Measurements from ENCODE around the gene ERMP1. TPM values are rescaled to one million over a fixed set of nuclear protein-coding genes. Genes with fewer than 3 reads are reported as not detected.

ERMP1 gene
- total and polyA plus RNA-seq, 2 of the 8 experiments (the other 6 are each of a cell fraction or from before 2014, with no cell fraction given) = 12.8 to 16.7 TPM

DNA sequence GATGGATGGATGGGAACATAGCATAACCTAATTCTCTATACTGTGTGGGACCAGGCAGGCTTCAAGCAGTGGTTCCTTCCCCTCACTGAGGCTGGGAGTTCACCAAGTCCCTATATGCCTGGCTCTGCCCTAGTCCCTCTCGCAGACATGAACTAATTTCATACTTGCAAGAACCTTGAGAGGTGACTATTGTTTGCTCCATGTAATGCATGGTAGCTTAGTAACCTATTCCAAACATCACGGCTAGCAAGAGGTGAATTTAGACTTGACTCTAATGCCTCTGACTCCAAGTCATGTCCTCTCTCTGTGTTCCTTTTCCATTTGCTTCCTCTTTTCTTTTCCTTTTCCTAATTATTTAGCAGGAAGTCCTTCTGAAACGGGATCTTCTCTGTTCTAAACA is 25.9 kb upstream of the ERMP1 start:
- WGBS, 2 experiments (ENCODE audit: extremely low coverage in 1 of 2, insufficient coverage in 1 of 2, insufficient read length in 1 of 2, insufficient replicate concordance in 2 of 2, low coverage in 1 of 2, low lambda C conversion rate in 2 of 2, missing lambda C conversion rate in 1 of 2) = 82% methylated on average over 3 of the region's 3 CpGs; no CpG with 5 or more reads in 1 of the 2 experiments
- Histone ChIP-seq H2BK12ac (ENCODE audit: low read depth, low read length) (no peak overlapping the region), H2AK5ac (ENCODE audit: low read depth, low read length) (no peak overlapping the region), H3K9ac (replicated peaks in 1 of 4; ENCODE audit: extremely low read depth in 1 of 4, low read depth in 3 of 4, low read length in 3 of 4) (no peak overlapping the region), H3K27ac (ENCODE audit: low read depth, low read length) (no peak overlapping the region), H3K36me3 (ENCODE audit: control insufficient read depth in 2 of 4, insufficient read depth in 4 of 4, low read length in 3 of 4) (no peaks in the 10 kb centered on the region), H4K20me1 (replicated peaks in 1 of 2; ENCODE audit: control insufficient read depth in 1 of 2, insufficient read depth in 2 of 2, low read length in 2 of 2) (no peaks in the 10 kb centered on the region), H2BK20ac (ENCODE audit: low read length) (no peak overlapping the region), H3K18ac (ENCODE audit: extremely low read depth, low read length) (no peak overlapping the region), H3K23me2 (ENCODE audit: low read depth, low read length) (no peaks in the 10 kb centered on the region), H2AFZ (ENCODE audit: low read length) (no peak overlapping the region), H3K79me2 (ENCODE audit: control insufficient read depth in 1 of 2, insufficient read depth in 2 of 2, low read length in 2 of 2) (no peaks in the 10 kb centered on the region), H3K79me1 (ENCODE audit: low read depth, low read length) (no peaks in the 10 kb centered on the region), H3K4me2 (ENCODE audit: insufficient read depth in 1 of 2, low read depth in 2 of 2, low read length in 2 of 2) (no peak overlapping the region), H3K4ac (replicated peaks; ENCODE audit: insufficient read length, low read depth, low read length) (no peak overlapping the region), H4K5ac (ENCODE audit: insufficient read length, low read depth, low read length) (no peak overlapping the region), H2BK120ac (replicated peaks; ENCODE audit: low read depth, low read length) (no peak overlapping the region), H3K27me3 (replicated peaks in 1 of 4; ENCODE audit: control insufficient read depth in 3 of 4, extremely low read depth in 1 of 4, insufficient read depth in 3 of 4, low read length in 3 of 4) (no peaks in the 10 kb centered on the region), H3K4me3 (ENCODE audit: extremely low read depth in 1 of 4, insufficient read depth in 2 of 4, low read depth in 3 of 4, low read length in 4 of 4) (no peak overlapping the region), H3K14ac (ENCODE audit: insufficient read length) (no peak overlapping the region), H4K8ac (ENCODE audit: extremely low read depth, insufficient read depth, low read length) (no peak overlapping the region), H2BK5ac (ENCODE audit: low read depth, low read length) (no peak overlapping the region), H3K9me3 (ENCODE audit: insufficient read depth in 2 of 2, low read depth in 1 of 2, low read length in 1 of 2) (no peaks in the 10 kb centered on the region), H3K23ac (ENCODE audit: insufficient read length) (no peak overlapping the region), H4K91ac (replicated peaks; ENCODE audit: insufficient read length, low read length) (no peak overlapping the region), H3K4me1 (replicated peaks in 1 of 4; ENCODE audit: control insufficient read depth in 3 of 4, insufficient read depth in 4 of 4, low read length in 3 of 4) (no peaks in the 10 kb centered on the region), H2BK15ac (ENCODE audit: low read length) (no peak overlapping the region), H3K56ac (replicated peaks; ENCODE audit: insufficient read length, low read depth, low read length) (no peak overlapping the region)
- ChIA-PET POLR2A (ENCODE audit: partially characterized antibody) (interaction anchor here (1.1 kb wide), 1 partner anchor 9 kb away, joined by 4 read pairs; no protein-coding TSS in a partner anchor), CTCF (ENCODE audit: partially characterized antibody) (interaction anchor here (0.9 to 4.5 kb wide), 3 partner anchors 10 to 27 kb away, joined by 3 to 26 read pairs (median 13); no protein-coding TSS in a partner anchor)
- no peak for DNase-seq (ENCODE audit: low read depth in 1 of 2, low spot score in 2 of 2)
- no peak for TF ChIP-seq TAF1 (IDR thresholded peaks at IDR 0.05; ENCODE audit: low read depth, low read length)
- no peak for TF ChIP-seq CTBP2 (IDR thresholded peaks at IDR 0.05; ENCODE audit: borderline replicate concordance, insufficient read depth, insufficient read length, low read length)
- no peak for TF ChIP-seq MAFK (IDR thresholded peaks at IDR 0.05; ENCODE audit: low read depth, low read length)
- TF ChIP-seq, protein P1, sequence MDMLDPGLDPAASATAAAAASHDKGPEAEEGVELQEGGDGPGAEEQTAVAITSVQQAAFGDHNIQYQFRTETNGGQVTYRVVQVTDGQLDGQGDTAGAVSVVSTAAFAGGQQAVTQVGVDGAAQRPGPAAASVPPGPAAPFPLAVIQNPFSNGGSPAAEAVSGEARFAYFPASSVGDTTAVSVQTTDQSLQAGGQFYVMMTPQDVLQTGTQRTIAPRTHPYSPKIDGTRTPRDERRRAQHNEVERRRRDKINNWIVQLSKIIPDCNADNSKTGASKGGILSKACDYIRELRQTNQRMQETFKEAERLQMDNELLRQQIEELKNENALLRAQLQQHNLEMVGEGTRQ (IDR thresholded peaks at IDR 0.05; ENCODE audit: low read length) = no peak
- TF ChIP-seq, protein P2, sequence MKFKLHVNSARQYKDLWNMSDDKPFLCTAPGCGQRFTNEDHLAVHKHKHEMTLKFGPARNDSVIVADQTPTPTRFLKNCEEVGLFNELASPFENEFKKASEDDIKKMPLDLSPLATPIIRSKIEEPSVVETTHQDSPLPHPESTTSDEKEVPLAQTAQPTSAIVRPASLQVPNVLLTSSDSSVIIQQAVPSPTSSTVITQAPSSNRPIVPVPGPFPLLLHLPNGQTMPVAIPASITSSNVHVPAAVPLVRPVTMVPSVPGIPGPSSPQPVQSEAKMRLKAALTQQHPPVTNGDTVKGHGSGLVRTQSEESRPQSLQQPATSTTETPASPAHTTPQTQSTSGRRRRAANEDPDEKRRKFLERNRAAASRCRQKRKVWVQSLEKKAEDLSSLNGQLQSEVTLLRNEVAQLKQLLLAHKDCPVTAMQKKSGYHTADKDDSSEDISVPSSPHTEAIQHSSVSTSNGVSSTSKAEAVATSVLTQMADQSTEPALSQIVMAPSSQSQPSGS (IDR thresholded peaks at IDR 0.05; ENCODE audit: low read length) = no peak
- no peak for FAIRE-seq

All from H1 (cell line).